Transverse colon (tissue), 4 donors: ENCODE data around the gene DNAJB13. TPM values are rescaled to one million over a fixed set of nuclear protein-coding genes. Genes with fewer than 3 reads are reported as not detected.

Source experiments
- DNase-seq: peaks from one replicate; pipeline ENCODE4 v3.0.0-alpha.2; 2019
- H3K27ac ChIP-seq, 4 donors: fragments of 200-600 bp; sonication (generic); 2 replicates each; pipeline ENCODE4 v1.5.1; 2016 to 2018; ENCODE audit warnings: inconsistent platforms in 4 of 4
- H3K27me3 ChIP-seq: fragments of 200-600 bp; sonication (generic); 2 replicates; pipeline ENCODE4 v1.5.1; 2017; ENCODE audit warnings: inconsistent platforms
- H3K36me3 ChIP-seq, 4 donors: fragments of 200-600 bp; sonication (generic); 2 replicates each; pipeline ENCODE4 v1.5.1; 2017 to 2019; ENCODE audit warnings: inconsistent platforms in 4 of 4
- H3K4me1 ChIP-seq, 4 donors: fragments of 200-600 bp; sonication (generic); 2 replicates each; pipeline ENCODE4 v1.5.1; 2017 to 2020; ENCODE audit warnings: inconsistent platforms in 4 of 4
- H3K4me3 ChIP-seq, 4 donors: fragments of 200-600 bp; sonication (generic); 1 replicate in 1 of 4; 2 replicates in 3 of 4; pipeline versions ENCODE4 v1.5.1 to v1.6.1; 2017 to 2019; ENCODE audit warnings: inconsistent platforms in 4 of 4
- H3K9me3 ChIP-seq, 2 donors: fragments of 200-600 bp; sonication (generic); 2 replicates each; pipeline ENCODE4 v1.5.1; 2017 to 2019; ENCODE audit warnings: inconsistent platforms in 2 of 2
- EP300 ChIP-seq: sonication (generic); formaldehyde crosslinking; IDR thresholded peaks from one replicate; pipeline ENCODE4 v1.6.1; 2017; ENCODE audit warnings: antibody characterized with exemption, low read depth
- POLR2A ChIP-seq: fragments of 450-650 bp; IDR thresholded peaks from one replicate; pipeline ENCODE4 v1.6.1; 2016; ENCODE audit warnings: antibody characterized with exemption, mild to moderate bottlenecking, moderate library complexity
- POLR2AphosphoS5 ChIP-seq, 3 donors: sonication (generic); formaldehyde crosslinking; IDR thresholded peaks; one replicate each; pipeline ENCODE4 v1.6.1; 2016; ENCODE audit warnings: antibody characterized with exemption in 3 of 3
- WGBS, 2 donors: methylation state at CpG; one replicate each; pipeline ENCODE4 v1.1.5; 2018; ENCODE audit warnings: low coverage in 1 of 2; 5-methylcytosine and 5-hydroxymethylcytosine counted together
- in situ Hi-C, 4 donors: fragments of 200-750 bp; cut with MboI; loops; one replicate each; pipeline versions ENCODE4 v1.15.0 to v1.15.1; 2017; ENCODE audit warnings: low sequenced_read_pairs in 3 of 4, low pct_ligation_motif_present in 1 of 4, low pct_unique_long_range_greater_than_20kb in 1 of 4
- intact Hi-C: fragments of 100-400 bp; cut with DNase I; formaldehyde crosslinking; loops from one replicate; pipeline ENCODE4 v1.15.1; 2023; ENCODE audit warnings: low total_unique reads
- total RNA-seq, 4 donors: library from RNA; depleted of rRNA; stranded (reverse); fragments of >200 nt; gene quantifications; one replicate each; pipeline ENCODE4 v1.1.0, GENCODE V29; 2016
- TF ChIP-seq, protein P1 (sequence below), 5 experiments: fragments of 200-600 bp in 3 of 5; fragments of 450-650 bp in 2 of 5; sonication (generic) in 3 of 5; IDR thresholded peaks; 1 replicate in 2 of 5; 2 replicates in 3 of 5; pipeline ENCODE4 v1.5.1; 2016 to 2017; ENCODE audit warnings: antibody characterized with exemption in 5 of 5, inconsistent platforms in 3 of 5, mild to moderate bottlenecking in 2 of 5, moderate library complexity in 1 of 5

The DNAJB13 gene
- total RNA-seq, 4 donors from 2014 or later, result not detected

DNA sequence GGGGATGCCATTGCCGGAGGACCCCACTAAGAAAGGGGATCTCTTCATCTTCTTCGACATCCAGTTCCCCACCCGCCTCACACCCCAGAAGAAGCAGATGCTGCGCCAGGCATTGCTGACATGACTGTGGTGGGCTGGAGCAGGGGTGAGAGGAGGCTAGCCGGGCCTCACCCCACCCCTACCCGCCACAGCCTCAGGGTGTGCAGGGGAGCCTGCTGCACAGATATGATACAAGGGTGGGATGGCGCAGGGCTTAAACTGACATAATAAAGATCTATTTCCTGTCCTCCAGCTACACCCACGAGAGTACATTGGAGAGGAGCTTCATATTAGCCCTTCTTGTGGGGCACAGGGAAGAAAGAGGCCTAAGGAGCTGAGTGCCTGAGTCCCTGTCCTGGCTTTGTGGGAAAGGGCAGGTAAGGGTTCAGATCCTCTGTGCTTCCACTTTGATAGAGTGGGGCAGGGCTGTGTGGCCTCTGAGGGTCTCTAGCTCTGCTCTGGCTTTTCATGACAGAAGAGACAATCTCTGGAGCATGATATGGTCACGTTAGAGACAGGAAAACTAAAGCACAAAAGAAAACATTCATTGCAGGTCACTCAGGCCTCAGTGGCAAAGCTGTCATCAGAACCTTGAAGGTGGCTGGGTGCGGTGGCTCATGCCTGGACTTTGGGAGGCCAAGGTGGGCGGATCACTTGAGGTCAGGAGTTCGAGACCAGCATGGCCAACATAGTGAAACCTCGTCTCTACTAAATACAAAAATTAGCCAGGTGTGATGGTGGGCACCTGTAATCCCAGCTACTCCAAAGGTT, 19.4 kb downstream of the DNAJB13 start:
- no peak for TF ChIP-seq POLR2AphosphoS5 (IDR thresholded peaks at IDR 0.05)
- no peak for TF ChIP-seq POLR2A
- no peak for TF ChIP-seq EP300
- TF ChIP-seq, protein P1, sequence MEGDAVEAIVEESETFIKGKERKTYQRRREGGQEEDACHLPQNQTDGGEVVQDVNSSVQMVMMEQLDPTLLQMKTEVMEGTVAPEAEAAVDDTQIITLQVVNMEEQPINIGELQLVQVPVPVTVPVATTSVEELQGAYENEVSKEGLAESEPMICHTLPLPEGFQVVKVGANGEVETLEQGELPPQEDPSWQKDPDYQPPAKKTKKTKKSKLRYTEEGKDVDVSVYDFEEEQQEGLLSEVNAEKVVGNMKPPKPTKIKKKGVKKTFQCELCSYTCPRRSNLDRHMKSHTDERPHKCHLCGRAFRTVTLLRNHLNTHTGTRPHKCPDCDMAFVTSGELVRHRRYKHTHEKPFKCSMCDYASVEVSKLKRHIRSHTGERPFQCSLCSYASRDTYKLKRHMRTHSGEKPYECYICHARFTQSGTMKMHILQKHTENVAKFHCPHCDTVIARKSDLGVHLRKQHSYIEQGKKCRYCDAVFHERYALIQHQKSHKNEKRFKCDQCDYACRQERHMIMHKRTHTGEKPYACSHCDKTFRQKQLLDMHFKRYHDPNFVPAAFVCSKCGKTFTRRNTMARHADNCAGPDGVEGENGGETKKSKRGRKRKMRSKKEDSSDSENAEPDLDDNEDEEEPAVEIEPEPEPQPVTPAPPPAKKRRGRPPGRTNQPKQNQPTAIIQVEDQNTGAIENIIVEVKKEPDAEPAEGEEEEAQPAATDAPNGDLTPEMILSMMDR (IDR thresholded peaks at IDR 0.05), result no peak
- H3K4me3 ChIP-seq, result no peak overlapping the region
- WGBS, 2 donors, result 78 to 88% methylated on average over 5 to 13 of the region's 13 CpGs
- in situ Hi-C loops (loop anchor here in 2 of 4 donors (25.0 kb wide), 2 partner anchors 117 to 592 kb away; no protein-coding TSS in a partner anchor), intact Hi-C loops (loop anchor here (10.0 kb wide), 2 partner anchors 55 to 135 kb away; no protein-coding TSS in a partner anchor)
- H3K9me3 ChIP-seq, result no peaks in the 10 kb centered on the region
- H3K36me3 ChIP-seq, result no peaks in the 10 kb centered on the region
- H3K4me1 ChIP-seq, result peaks cover 13 to 21% (median 16%) of the 10 kb centered on the region in 4 donors
- no peak overlapping the region for H3K27ac ChIP-seq
- DNase-seq, result no peak
- no peaks in the 10 kb centered on the region for H3K27me3 ChIP-seq

DNA sequence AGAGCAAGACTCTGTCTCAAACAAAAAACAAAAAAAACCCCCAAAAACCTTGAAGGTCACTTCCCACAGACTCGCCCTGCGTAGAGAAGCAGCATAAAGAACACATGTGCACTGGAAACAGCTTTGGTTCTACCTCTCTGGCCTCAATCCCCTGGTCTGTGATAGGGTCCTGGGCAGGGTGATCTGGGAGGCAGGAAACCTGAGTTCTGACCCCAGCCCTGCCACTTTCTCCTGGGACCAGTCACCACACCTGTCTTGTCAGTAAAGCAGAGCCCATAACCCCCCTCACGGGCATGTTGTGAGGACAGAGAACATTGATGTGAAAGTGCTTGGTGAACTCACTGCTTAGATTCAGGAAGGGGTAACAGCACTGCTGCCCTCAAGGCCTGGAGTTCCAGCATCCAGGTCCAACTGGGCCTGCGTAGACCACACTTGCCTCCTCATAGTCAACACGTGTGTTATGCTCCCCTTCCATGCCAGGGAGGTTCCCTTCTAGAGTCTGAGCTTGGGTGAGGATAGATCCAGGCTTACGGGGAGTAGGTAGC, 20.4 kb downstream of the DNAJB13 start:
- DNase-seq, result no peak
- H3K27ac ChIP-seq, result no peak overlapping the region
- in situ Hi-C loops, result loop anchor here in 2 of 4 donors (25.0 kb wide), 2 partner anchors 116 to 591 kb away; no protein-coding TSS in a partner anchor

DNA sequence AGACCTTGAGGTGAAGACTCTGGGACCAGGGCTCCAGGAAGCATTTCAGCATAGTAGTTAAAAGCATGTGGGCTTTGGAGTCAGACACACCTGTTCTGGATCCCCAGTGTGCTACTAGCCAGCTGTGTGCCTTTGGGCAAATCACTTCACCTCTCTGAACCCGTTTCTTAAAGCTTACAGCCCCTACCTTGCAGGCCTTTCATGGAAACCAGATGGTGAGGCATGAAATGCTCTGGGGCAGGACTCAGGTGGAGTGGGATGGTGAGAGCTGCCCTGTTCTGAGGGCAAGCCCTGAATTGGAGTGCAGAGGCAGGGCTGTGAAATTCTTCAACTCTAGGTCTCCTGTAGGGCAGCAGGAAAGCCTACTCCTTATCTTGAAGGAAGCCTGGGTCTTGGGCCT, 21.4 kb downstream of the DNAJB13 start:
- no peak for DNase-seq
- H3K27me3 ChIP-seq, result no peaks in the 10 kb centered on the region
- intact Hi-C loops (no loop called here), in situ Hi-C loops (loop anchor here in 2 of 4 donors (25.0 kb wide), 2 partner anchors 115 to 590 kb away; no protein-coding TSS in a partner anchor)
- no peak overlapping the region for H3K4me3 ChIP-seq
- H3K4me1 ChIP-seq, result peaks cover 13 to 21% (median 16%) of the 10 kb centered on the region in 4 donors
- WGBS, 2 donors, result 67 to 100% methylated on average over 1 of the region's 1 CpG
- TF ChIP-seq, protein P1 (IDR thresholded peaks at IDR 0.05), result no peak
- TF ChIP-seq EP300 (no peak), POLR2A (no peak), POLR2AphosphoS5 (IDR thresholded peaks at IDR 0.05) (peak in 1 of 3 donors; percentile 7)
- H3K36me3 ChIP-seq, result peaks cover 0 to 9% (median 0%) of the 10 kb centered on the region in 4 donors
- no peaks in the 10 kb centered on the region for H3K9me3 ChIP-seq
- no peak overlapping the region for H3K27ac ChIP-seq

More for the DNA sequence above, 20.4 kb downstream of the DNAJB13 start:
- WGBS, 2 donors, result 84% methylated on average over 6 of the region's 6 CpGs; no CpG with 5 or more reads in 1 of the 2 donors
- H3K36me3 ChIP-seq, result peaks cover 0 to 1% (median 0%) of the 10 kb centered on the region in 4 donors
- TF ChIP-seq EP300, result no peak
- peak in 1 of 3 donors; percentile 26 for TF ChIP-seq POLR2AphosphoS5 (IDR thresholded peaks at IDR 0.05)
- H3K9me3 ChIP-seq, result no peaks in the 10 kb centered on the region
- no peak overlapping the region for H3K4me3 ChIP-seq
- H3K4me1 ChIP-seq, result peaks cover 13 to 21% (median 16%) of the 10 kb centered on the region in 4 donors
- intact Hi-C loops, result no loop called here
- no peaks in the 10 kb centered on the region for H3K27me3 ChIP-seq

DNA sequence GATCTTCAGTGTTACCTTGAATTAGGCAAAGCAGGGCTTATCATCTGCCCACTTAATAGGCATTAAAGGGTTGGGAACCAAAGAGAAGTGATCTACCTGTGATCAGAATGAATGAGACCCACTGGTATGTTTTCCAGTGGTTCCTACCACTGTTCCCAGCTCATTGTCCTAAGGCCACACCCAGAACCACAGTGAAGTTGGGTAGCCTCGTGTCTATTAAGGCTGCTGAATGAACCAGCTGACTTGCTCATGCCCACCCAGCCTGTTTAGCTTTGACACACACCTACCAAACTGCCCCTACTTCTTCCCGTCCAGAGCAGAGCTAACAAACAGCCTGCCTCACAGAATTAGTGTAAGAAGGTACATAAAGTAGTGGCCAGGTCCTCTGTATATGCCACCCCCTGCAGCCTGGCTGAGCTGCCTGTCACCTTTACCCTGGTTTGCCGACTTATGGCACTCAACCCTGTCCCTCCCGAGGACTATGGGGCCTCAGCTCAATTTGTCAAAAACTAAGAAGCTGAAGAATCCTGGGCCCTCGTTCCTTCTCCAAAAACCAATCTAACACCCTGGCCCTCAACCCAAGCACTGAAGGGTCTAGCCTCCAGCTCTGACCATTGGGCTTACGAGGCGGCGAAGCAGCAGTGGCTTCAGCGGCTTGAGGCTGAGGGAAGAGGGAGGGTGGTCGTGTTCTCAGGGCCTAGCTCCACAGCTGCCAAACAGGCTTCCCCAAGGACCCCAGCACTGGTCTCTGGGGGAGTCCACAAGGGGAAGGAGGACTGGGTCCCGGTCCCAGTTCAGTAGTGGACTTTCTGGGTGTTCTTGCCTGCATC, 22.0 kb downstream of the DNAJB13 start:
- H3K27me3 ChIP-seq, result no peaks in the 10 kb centered on the region
- intact Hi-C loops, result no loop called here
- in situ Hi-C loops, result loop anchor here in 2 of 4 donors (25.0 kb wide), 2 partner anchors 114 to 589 kb away; no protein-coding TSS in a partner anchor
- WGBS, 2 donors, result 67 to 75% methylated on average over 2 to 10 of the region's 11 CpGs
- DNase-seq, result no peak
- TF ChIP-seq POLR2A (no peak), POLR2AphosphoS5 (IDR thresholded peaks at IDR 0.05) (no peak), EP300 (no peak)
- TF ChIP-seq, protein P1 (IDR thresholded peaks at IDR 0.05), result no peak
- peak overlapping the region in 1 of 4 donors; percentile 57 for H3K27ac ChIP-seq
- H3K36me3 ChIP-seq, result peaks cover 0 to 16% (median 0%) of the 10 kb centered on the region in 4 donors
- peaks cover 13 to 21% (median 16%) of the 10 kb centered on the region in 4 donors for H3K4me1 ChIP-seq
- H3K4me3 ChIP-seq, result no peak overlapping the region
- H3K9me3 ChIP-seq, result no peaks in the 10 kb centered on the region
